Activated gamma-delta T cell treated with Interleukin-2 at 50 U/mL for 16 hours (primary cell): ENCODE measurements around the gene TLE2.

ENCODE experiments used
- DNase-seq: peaks from one replicate; pipeline ENCODE4 v3.0.0-alpha.2; 2020

The TLE2 gene

GRCh38 chr19:3036119-3036976 lies 7.3 kb upstream of the TLE2 start:
- DNase-seq, result peak; percentile 72

DNA sequence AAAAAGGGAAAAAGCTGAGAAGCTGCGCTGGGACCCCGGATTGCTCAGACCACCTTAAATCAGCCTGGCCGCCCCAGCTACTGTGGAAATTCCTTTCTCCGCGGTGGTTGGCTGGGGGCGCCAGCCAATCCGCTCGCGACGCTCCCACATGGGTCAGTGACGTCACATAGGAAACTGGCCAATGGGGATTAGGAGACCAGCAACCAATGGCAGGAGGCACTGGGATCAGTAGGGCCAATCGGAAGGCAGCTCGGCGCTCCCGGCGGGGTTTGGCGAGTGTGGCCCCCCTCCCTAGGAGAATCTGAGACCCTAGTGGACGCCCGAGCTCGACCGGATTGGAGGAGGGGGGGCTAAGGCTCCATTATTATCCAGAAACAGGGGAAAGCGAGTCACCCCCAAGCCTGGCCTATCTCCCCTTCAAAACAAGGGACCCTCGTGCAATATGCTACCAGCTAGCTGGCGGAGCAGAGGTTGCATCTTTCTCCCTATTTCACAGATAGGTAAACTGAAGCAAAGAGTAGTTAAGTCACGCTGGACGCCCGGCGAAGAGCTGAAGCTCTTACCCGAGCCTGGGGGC lies 6.5 kb upstream of the TLE2 start:
- peak; percentile 93 for DNase-seq

DNA sequence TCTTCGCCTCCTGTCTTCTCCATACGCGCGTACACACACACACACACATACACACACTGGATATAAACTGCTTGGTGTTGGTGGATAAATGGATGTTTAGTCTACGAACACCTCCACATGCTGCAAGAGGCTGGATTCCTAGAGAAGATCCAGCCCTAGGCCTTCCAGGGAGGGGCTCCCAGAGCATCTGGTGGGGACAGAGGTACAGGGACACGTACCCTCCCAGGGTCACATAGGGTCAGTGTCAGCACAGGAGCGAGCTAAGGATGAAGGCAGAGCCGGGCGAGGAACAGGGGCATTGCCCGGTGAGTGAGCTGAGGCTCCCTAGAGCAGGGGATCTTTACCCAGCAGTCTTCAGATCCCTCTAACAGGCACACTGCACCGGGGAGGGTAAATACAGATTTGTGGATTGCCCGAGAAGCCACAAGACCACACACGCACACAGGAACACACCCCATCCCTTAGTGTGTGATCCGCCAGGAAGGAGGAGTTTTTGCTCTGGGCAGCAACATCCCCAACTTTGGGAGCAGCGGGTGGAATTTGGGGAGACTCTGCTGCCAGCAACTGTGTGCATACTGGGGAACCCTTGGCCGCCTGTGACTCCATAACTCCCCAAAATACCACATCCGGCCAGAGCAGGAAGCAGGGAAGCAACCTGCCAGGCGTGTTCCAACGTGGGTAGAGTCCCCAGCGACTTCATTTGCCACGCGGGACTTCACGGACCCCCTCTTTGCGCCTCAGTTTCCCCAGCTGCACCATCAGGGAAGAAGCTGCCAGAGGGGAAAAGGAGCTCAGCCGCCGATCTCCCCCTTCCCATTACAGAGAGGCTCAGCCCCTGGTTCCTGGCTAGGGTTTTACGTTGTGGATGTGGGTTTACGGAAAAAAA lies 5.8 kb upstream of the TLE2 start:
- DNase-seq, result no peak

GRCh38 chr19:3034406-3034655 lies 5.3 kb upstream of the TLE2 start:
- no peak for DNase-seq

- no peak for DNase-seq
These were observed 4.7 kb upstream of the TLE2 start for GRCh38 chr19:3033595-3034405.

DNA sequence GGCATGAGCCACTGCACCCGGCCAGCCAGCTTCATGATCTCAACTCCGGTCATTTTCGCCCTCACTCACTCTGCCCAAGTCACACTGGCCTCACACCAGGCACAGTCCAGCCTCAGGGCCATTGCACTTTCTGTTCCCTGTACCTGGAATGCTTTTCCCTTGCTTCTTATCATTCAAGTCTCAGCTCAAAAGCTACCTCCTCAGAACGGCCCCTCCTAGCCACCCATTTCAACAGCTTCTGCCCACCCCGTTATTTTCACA lies 2.5 kb upstream of the TLE2 start:
- DNase-seq, result no peak

- no peak for DNase-seq
These were observed 595 bp downstream of the TLE2 start for GRCh38 chr19:3028305-3029064.

DNA sequence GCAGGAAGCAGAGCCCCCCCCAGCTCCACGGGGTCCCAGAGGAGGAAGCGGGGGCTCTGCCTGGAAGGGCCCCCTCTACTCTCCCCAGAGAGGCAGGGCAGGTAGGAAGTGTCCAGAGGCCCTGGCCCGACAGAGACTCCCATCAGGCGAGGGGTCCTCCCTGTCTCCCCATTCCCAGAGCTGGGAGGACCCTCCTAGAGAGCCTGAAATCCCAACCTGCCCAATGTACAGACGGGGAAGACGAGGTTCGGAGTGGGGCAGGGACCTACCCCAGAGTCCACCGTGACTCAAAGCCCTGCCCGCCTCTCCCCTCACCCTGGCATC lies 1.1 kb downstream of the TLE2 start:
- DNase-seq, result no peak

GRCh38 chr19:3027292-3027691 lies 1.8 kb downstream of the TLE2 start:
- no peak for DNase-seq

DNA sequence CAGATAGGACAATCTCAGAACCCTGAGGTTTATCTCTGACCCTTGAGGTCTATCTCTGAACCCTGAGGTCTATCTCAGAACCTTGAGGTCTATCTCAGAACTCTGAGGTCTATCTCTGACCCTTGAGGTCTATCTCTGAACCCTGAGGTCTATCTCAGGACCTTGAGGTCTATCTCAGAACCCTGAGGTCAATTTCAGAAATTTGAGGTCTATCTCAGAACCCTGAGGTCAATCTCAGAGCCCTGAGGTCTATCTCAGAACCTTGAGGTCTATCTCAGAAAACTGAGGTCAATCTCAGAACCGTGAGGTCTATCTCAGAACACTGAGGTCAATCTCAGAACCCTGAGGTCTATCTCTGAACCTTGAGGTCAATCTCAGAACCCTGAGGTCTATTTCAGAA lies 2.3 kb downstream of the TLE2 start:
- DNase-seq, result no peak

DNA sequence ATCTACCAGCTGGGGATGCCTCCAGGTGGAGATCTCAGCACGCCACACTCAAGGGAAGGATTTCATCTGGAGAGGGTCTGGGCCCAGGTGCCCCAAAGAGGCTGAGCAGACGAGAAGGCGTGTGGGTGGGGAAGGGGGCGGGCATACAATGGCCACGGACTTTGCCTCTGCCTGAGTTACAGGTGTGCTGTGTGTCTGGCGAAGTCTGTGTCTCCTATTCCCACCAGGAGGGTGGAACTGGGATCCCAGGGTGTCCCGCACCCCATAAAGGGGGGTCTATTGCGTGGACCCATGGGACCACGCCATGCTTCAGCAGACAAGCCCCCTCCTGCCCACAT lies 3.6 kb downstream of the TLE2 start:
- no peak for DNase-seq

- DNase-seq, result no peak
These were observed 4.1 kb downstream of the TLE2 start for GRCh38 chr19:3024870-3025548.

GRCh38 chr19:3024509-3024869 lies 4.6 kb downstream of the TLE2 start:
- no peak for DNase-seq

DNA sequence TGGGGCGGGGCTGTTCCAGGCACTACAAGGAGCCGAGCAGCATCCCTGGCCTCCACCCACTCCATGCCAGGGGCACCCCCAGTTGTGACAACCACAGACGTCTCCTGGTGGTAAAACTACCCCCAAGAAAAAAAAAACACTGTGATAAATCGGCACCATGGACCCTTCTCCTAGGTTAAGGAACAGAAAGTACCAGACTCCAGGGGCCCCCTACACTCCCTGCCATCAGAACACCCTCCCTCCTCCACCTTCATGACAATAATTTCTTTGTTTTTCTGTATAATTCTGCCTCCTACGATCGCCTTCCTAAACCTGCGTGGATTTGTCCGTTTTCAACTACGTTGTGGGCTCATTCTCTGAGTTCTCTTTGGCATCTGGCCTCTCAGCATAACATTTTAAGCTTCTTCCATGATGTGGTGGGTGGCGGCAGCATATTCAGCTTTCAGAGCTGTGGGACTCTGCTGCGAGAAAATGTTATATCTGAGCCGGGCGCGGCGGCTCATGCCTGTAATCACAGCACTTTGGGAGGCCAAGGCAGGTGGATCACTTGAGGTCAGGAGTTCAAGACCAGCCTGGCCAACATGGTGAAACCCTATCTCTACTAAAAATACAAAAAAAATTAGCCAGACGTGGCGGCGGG lies 8.6 kb downstream of the TLE2 start:
- no peak for DNase-seq

- no peak for DNase-seq
These were observed 9.7 kb downstream of the TLE2 start for GRCh38 chr19:3019211-3019854.

GRCh38 chr19:3017923-3018322 lies 11.2 kb downstream of the TLE2 start:
- DNase-seq, result no peak

DNA sequence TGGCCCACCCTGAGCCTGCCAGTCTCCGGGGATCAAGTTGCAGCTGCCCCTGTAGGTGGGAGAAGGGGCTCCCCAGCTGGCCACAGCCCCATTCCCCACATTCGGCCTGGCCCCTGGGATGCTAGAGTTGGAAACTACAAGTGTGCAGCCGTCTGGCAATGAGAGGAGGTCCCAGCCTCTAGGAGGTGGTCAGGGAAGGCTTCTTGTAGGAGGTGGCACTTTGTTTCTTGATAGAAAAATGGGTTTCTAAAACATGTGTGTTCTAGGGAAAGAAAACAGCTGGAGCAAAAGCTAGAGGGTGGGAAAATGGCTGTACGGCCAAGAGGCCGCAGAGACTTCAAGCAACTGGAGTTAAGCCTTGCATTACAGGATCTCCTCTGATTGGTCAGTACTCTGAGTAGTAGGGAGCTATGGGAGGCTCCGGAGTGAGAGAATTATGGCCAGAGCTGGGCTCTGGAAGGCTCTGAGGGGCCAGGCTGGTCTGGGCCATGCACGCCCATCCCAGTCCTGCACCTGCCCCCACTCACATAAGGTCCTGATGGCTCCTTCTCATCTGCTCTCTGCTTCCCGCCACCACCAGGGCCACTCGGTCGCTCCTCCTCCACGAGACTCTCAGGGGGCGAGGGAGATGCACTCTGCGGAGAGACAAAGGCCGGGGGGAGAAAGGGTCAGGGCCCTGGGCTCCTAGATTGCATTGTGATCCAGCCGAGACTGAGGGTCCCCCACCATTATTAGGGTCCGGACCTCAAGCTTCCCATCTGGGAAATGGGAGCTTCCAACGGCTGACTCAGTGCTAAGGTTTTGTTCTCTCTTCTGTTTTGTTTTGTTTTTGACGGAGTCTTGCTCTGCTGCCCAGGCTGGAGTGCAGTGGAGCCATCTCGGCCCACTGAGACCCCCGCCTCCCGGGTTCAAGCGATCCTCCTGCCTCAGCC lies 13.7 kb downstream of the TLE2 start:
- DNase-seq, result no peak

DNA sequence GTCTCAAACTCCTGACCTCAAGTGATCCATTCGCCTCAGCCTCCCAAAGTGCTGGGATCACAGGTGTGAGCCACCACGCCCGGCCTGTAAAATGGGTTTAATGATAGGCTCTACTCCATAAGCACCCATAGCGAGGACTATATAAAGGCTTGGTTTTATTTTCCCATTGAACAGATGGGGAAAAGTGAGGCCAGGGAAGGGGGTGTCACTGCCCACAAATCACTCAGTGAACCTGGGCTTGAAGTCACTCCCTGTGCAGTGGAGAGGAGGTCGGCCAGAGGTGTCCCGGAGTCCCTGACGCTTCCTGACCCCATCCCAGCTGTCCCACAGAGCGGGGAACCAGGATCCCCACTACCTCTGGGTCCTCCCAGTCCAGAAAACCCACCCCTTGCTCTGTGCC lies 14.9 kb downstream of the TLE2 start:
- DNase-seq, result no peak

DNA sequence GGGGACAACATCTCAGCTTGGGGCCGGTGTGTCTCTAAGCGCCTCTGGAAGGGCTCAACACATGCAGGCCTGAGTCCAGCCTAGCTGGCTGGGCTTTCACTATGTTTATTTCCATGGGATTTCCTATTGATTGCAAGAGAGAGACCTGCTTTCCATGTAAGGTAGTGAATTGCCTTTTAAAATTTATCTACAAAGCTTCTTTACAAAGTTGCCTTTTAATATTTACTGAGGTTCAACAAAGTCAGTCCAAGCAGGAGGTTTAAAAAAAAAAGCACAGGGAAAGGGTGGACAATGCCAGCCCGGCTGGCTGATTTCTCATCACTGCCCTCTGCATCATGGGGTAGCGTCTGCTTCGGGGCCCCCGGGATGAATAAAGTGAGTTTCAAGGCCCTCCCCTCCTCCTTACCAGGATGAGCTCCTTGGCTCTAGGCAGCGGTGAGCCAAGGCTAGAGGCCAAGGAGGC lies 15.8 kb downstream of the TLE2 start:
- no peak for DNase-seq

- no peak for DNase-seq
These were observed 16.3 kb downstream of the TLE2 start for GRCh38 chr19:3012621-3013262.
